Smooth muscle cell (in vitro differentiated cells): Measurements from ENCODE around the gene MAGI2. TPM values are rescaled to one million over a fixed set of nuclear protein-coding genes. Genes with fewer than 3 reads are reported as not detected.
A peak's percentile ranks its signal among the peaks of the same experiment; 100 is the strongest.

Experiments
- DNase-seq: peaks from one replicate; lab custom pipeline; 2025; ENCODE audit not compliant: unreplicated experiment; lab: John Stamatoyannopoulos, UW
- H2AFZ ChIP-seq: fragments of 200-600 bp; sonication (generic); 2 replicates; pipeline ENCODE4 v1.6.0; 2016; ENCODE audit warnings: antibody characterized with exemption, low read depth, mild to moderate bottlenecking
- H3F3A ChIP-seq: fragments of 200-600 bp; sonication (generic); 2 replicates; pipeline ENCODE4 v1.6.0; 2017; ENCODE audit warnings: antibody characterized with exemption, low read depth
- H3K27ac ChIP-seq: fragments of 200-600 bp; sonication (generic); 2 replicates; pipeline ENCODE4 v1.5.1; 2016; ENCODE audit warnings: low read depth, mild to moderate bottlenecking
- H3K27me3 ChIP-seq: fragments of 200-600 bp; sonication (generic); 2 replicates; pipeline ENCODE4 v1.6.1; 2016; ENCODE audit warnings: low read depth, mild to moderate bottlenecking
- H3K36me3 ChIP-seq: fragments of 200-600 bp; sonication (generic); 2 replicates; pipeline ENCODE4 v1.5.1; 2016; ENCODE audit warnings: low read depth
- H3K4me1 ChIP-seq: fragments of 200-600 bp; sonication (generic); 2 replicates; pipeline ENCODE4 v1.5.1; 2016; ENCODE audit warnings: low read depth
- H3K4me2 ChIP-seq: fragments of 200-600 bp; sonication (generic); 2 replicates; pipeline ENCODE4 v1.6.0; 2016; ENCODE audit warnings: mild to moderate bottlenecking
- H3K4me3 ChIP-seq: fragments of 200-600 bp; sonication (generic); 2 replicates; pipeline ENCODE4 v1.5.1; 2016; ENCODE audit warnings: mild to moderate bottlenecking
- H3K79me2 ChIP-seq: fragments of 200-600 bp; sonication (generic); 2 replicates; pipeline ENCODE4 v1.6.0; 2016; ENCODE audit warnings: low read depth, mild to moderate bottlenecking
- H3K9ac ChIP-seq: fragments of 200-600 bp; sonication (generic); 2 replicates; pipeline ENCODE4 v1.6.0; 2016; ENCODE audit warnings: low read depth
- H3K9me3 ChIP-seq: fragments of 200-600 bp; sonication (generic); replicated peaks from 2 replicates; pipeline ENCODE4 v1.5.1; 2016; ENCODE audit warnings: low read depth
- H4K20me1 ChIP-seq: fragments of 200-600 bp; sonication (generic); 2 replicates; pipeline ENCODE4 v1.6.0; 2016; ENCODE audit warnings: low read depth
- WGBS: methylation state at CpG from one replicate; pipeline ENCODE4 v1.1.7; 2016; ENCODE audit warnings: low lambda C conversion rate; 5-methylcytosine and 5-hydroxymethylcytosine counted together
- polyA plus RNA-seq: library from polyadenylated mRNA; unstranded; fragments of >200 nt; fragmentation: Nextera tagmentation; extraction: Ambion mirVana; gene quantifications from 2 replicates; pipeline ENCODE4 v1.2.1, GENCODE V29; 2016
- total RNA-seq: library from RNA; depleted of rRNA; stranded (reverse); fragments of >200 nt; gene quantifications from 2 replicates; pipeline ENCODE4 v1.2.3, GENCODE V29; 2014
- TF ChIP-seq, protein P1 (sequence below): fragments of 200-600 bp; sonication (generic); IDR thresholded peaks from 2 replicates; pipeline ENCODE4 v1.5.1; 2017; ENCODE audit warnings: borderline replicate concordance, mild to moderate bottlenecking, antibody characterized with exemption; ENCODE audit not compliant: insufficient read depth, poor library complexity, severe bottlenecking

MAGI2 gene
- total and polyA plus RNA-seq, 2 experiments from 2014 or later = 3.4 to 10.7 TPM

GRCh38 chr7:78019447-78020135 lies 1433.9 kb downstream of the MAGI2 start:
- peaks cover 13% of the 10 kb centered on the region for H3K4me1 ChIP-seq
- DNase-seq = peak; percentile 51
- TF ChIP-seq, protein P1, sequence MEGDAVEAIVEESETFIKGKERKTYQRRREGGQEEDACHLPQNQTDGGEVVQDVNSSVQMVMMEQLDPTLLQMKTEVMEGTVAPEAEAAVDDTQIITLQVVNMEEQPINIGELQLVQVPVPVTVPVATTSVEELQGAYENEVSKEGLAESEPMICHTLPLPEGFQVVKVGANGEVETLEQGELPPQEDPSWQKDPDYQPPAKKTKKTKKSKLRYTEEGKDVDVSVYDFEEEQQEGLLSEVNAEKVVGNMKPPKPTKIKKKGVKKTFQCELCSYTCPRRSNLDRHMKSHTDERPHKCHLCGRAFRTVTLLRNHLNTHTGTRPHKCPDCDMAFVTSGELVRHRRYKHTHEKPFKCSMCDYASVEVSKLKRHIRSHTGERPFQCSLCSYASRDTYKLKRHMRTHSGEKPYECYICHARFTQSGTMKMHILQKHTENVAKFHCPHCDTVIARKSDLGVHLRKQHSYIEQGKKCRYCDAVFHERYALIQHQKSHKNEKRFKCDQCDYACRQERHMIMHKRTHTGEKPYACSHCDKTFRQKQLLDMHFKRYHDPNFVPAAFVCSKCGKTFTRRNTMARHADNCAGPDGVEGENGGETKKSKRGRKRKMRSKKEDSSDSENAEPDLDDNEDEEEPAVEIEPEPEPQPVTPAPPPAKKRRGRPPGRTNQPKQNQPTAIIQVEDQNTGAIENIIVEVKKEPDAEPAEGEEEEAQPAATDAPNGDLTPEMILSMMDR = no peak
- H3K79me2 ChIP-seq = no peaks in the 10 kb centered on the region
- peak overlapping the region; percentile 41 for H3K9ac ChIP-seq
- peak overlapping the region; percentile 70 for H3K4me3 ChIP-seq
- WGBS = 1% methylated on average over 35 of the region's 88 CpGs
- H3K9me3 ChIP-seq = no peaks in the 10 kb centered on the region
- H4K20me1 ChIP-seq = no peaks in the 10 kb centered on the region
- no peaks in the 10 kb centered on the region for H3K27me3 ChIP-seq
- H2AFZ ChIP-seq = peak overlapping the region; percentile 83
- H3K27ac ChIP-seq = peak overlapping the region; percentile 70
- peak overlapping the region; percentile 84 for H3K4me2 ChIP-seq
- H3F3A ChIP-seq = no peaks in the 10 kb centered on the region
- H3K36me3 ChIP-seq = no peaks in the 10 kb centered on the region

- Histone ChIP-seq H3F3A (no peaks in the 10 kb centered on the region), H3K4me2 (peak overlapping the region; percentile 84), H3K79me2 (no peaks in the 10 kb centered on the region), H3K27ac (no peak overlapping the region), H3K9me3 (no peaks in the 10 kb centered on the region), H3K4me1 (peaks cover 13% of the 10 kb centered on the region), H3K9ac (no peak overlapping the region), H2AFZ (peak overlapping the region; percentile 48), H3K4me3 (peak overlapping the region; percentile 51), H3K27me3 (no peaks in the 10 kb centered on the region), H4K20me1 (no peaks in the 10 kb centered on the region), H3K36me3 (no peaks in the 10 kb centered on the region)
- TF ChIP-seq, protein P1 = no peak
- DNase-seq = no peak
- 20% methylated on average over 36 of the region's 51 CpGs for WGBS
These were observed 1434.6 kb downstream of the MAGI2 start for GRCh38 chr7:78018641-78019446.

DNA sequence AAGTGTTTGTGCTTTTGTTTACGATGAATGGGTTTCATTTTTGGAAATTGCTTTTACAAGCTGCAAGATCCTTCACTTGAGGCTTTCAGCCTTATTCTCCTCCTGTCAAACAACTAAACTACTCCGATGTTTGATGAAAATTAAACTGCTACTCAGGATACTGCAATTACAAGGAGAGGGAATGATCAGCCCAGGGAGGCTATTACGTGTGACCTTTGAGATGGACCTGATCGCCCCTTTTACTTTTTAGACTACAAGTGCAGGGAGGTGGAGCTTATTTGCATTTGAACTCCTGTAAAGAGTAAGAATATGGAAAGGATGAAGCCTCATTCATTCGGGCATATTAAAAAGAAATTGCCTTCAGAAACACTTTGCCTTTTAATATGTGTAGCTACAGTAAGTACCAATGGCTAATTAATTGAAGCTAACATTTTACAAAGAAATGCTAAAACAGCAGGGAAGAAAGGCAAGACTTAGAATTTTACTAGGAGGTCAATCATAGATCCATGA lies 1435.8 kb downstream of the MAGI2 start:
- Histone ChIP-seq H3K79me2 (no peaks in the 10 kb centered on the region), H2AFZ (no peak overlapping the region), H3F3A (no peaks in the 10 kb centered on the region), H4K20me1 (no peaks in the 10 kb centered on the region), H3K9me3 (no peaks in the 10 kb centered on the region), H3K27me3 (no peaks in the 10 kb centered on the region), H3K36me3 (no peaks in the 10 kb centered on the region), H3K27ac (no peak overlapping the region), H3K4me1 (peaks cover 13% of the 10 kb centered on the region), H3K4me2 (peak overlapping the region; percentile 84), H3K9ac (no peak overlapping the region), H3K4me3 (no peak overlapping the region)
- no peak for DNase-seq
- WGBS = 64% methylated on average over 5 of the region's 5 CpGs
- TF ChIP-seq, protein P1 = no peak
